DOHH2 (cell line): Measurements from ENCODE around the gene ARHGDIA.

Experiments used
- H3F3A ChIP-seq: fragments of 200-600 bp; sonication (generic), shearing (Covaris generic); 2 replicates; pipeline ENCODE4 v1.6.0; 2016; ENCODE audit warnings: antibody characterized with exemption, mild to moderate bottlenecking; ENCODE audit not compliant: control insufficient read depth, insufficient read depth
- H3K27ac ChIP-seq: fragments of 200-600 bp; sonication (generic); 2 replicates; pipeline ENCODE4 v1.5.1; 2014; ENCODE audit warnings: low read depth, mild to moderate bottlenecking, low read length, moderate library complexity
- H3K27me3 ChIP-seq: fragments of 200-600 bp; sonication (generic); 2 replicates; pipeline ENCODE4 v1.6.1; 2014; ENCODE audit warnings: mild to moderate bottlenecking, low read length, mixed read lengths; ENCODE audit not compliant: control insufficient read depth
- H3K36me3 ChIP-seq: fragments of 200-600 bp; sonication (generic); 2 replicates; pipeline ENCODE4 v1.6.1; 2014; ENCODE audit warnings: mild to moderate bottlenecking, low read length, moderate library complexity, mixed read lengths; ENCODE audit not compliant: control insufficient read depth
- H3K4me1 ChIP-seq: fragments of 200-600 bp; sonication (generic); 2 replicates; pipeline ENCODE4 v1.6.1; 2014; ENCODE audit warnings: mild to moderate bottlenecking, low read length, mixed read lengths; ENCODE audit not compliant: control insufficient read depth
- H3K4me2 ChIP-seq: fragments of 200-600 bp; sonication (generic); 2 replicates; pipeline ENCODE4 v1.6.0; 2014; ENCODE audit warnings: mild to moderate bottlenecking, low read length, moderate library complexity
- H3K4me3 ChIP-seq: fragments of 200-600 bp; sonication (generic); 2 replicates; pipeline ENCODE4 v1.5.1; 2014; ENCODE audit warnings: mild to moderate bottlenecking, low read length, mixed read lengths
- H3K79me2 ChIP-seq: fragments of 200-600 bp; sonication (generic); 2 replicates; pipeline ENCODE4 v1.6.1; 2014; ENCODE audit warnings: mild to moderate bottlenecking, low read length, mixed read lengths; ENCODE audit not compliant: control insufficient read depth
- H3K9me2 ChIP-seq: fragments of 200-600 bp; sonication (generic); replicated peaks from 2 replicates; pipeline ENCODE4 v1.6.1; 2014; ENCODE audit warnings: mild to moderate bottlenecking, low read length, mixed read lengths; ENCODE audit not compliant: control insufficient read depth
- H3K9me3 ChIP-seq: fragments of 200-600 bp; sonication (generic); 2 replicates; pipeline ENCODE4 v1.6.1; 2014; ENCODE audit warnings: antibody characterized with exemption, low read length, mixed read lengths; ENCODE audit not compliant: control insufficient read depth, insufficient read depth
- H4K20me1 ChIP-seq: fragments of 200-600 bp; sonication (generic); 2 replicates; pipeline ENCODE4 v1.6.0; 2014; ENCODE audit warnings: low read depth, mild to moderate bottlenecking, antibody characterized with exemption, low read length, moderate library complexity; ENCODE audit not compliant: control insufficient read depth, insufficient read depth
- EZH2phosphoT487 ChIP-seq: fragments of 200-600 bp; sonication (generic); IDR thresholded peaks from 2 replicates; pipeline ENCODE4 v1.6.1; 2017; ENCODE audit warnings: borderline replicate concordance, mild to moderate bottlenecking, antibody characterized with exemption, low read length, moderate library complexity, mixed read lengths
- TF ChIP-seq, protein P1 (sequence below): fragments of 200-600 bp; sonication (generic); IDR thresholded peaks from one replicate; pipeline ENCODE4 v1.5.1; 2014; ENCODE audit warnings: antibody characterized with exemption, mild to moderate bottlenecking, low read depth, low read length; ENCODE audit not compliant: poor library complexity, severe bottlenecking

Gene ARHGDIA

DNA sequence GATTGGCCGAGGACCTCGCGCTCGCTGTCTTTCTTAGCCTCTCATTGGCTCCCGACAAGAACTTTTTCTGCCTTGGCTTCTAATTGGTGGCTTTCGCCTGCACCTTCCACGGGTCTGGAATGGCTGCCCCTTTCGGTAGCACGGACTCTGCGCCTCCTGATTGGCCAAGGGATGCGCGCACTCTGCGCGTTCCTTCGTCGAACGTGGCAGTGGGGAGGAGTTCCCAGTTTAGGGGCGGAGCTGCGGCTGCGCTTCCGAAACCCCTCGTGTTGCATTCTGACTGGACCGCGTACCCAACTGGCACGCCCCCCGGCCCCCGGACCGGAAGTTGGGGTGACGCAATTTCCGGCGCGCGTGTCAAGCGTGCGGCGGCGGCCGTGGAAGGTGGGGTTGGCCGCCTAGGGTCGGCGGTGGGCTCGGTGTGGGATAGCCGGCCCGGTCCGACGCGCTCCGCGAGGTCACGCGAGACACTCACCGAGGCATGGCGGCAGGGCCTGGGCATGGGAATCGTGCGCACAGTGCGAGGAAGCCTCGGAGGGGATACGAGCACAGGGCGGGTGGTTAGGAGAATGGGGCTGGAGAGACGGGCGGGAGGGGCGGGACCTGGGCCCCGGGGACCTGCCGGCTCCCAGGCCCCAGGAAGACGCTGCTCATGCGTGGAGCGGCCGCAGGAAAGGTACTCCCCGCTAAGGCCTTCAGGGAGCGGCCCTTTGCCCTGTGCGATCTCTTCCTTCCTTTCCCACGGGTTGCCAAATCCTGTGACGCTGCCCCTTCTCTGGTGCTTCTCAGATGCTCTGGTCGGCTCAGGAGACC, 10.2 kb downstream of the ARHGDIA start:
- TF ChIP-seq, protein P1, sequence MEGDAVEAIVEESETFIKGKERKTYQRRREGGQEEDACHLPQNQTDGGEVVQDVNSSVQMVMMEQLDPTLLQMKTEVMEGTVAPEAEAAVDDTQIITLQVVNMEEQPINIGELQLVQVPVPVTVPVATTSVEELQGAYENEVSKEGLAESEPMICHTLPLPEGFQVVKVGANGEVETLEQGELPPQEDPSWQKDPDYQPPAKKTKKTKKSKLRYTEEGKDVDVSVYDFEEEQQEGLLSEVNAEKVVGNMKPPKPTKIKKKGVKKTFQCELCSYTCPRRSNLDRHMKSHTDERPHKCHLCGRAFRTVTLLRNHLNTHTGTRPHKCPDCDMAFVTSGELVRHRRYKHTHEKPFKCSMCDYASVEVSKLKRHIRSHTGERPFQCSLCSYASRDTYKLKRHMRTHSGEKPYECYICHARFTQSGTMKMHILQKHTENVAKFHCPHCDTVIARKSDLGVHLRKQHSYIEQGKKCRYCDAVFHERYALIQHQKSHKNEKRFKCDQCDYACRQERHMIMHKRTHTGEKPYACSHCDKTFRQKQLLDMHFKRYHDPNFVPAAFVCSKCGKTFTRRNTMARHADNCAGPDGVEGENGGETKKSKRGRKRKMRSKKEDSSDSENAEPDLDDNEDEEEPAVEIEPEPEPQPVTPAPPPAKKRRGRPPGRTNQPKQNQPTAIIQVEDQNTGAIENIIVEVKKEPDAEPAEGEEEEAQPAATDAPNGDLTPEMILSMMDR: no peak
- no peak; the same call in 1 of the 2 replicates for TF ChIP-seq EZH2phosphoT487
- H4K20me1 ChIP-seq: peaks cover 24% of the 10 kb centered on the region
- peaks cover 36% of the 10 kb centered on the region for H3K4me1 ChIP-seq
- peak overlapping the region; percentile 87 for H3K4me3 ChIP-seq
- peak overlapping the region; percentile 78 for H3K4me2 ChIP-seq
- no peaks in the 10 kb centered on the region for H3K9me3 ChIP-seq
- H3K9me2 ChIP-seq: no peaks in the 10 kb centered on the region
- H3K36me3 ChIP-seq: peaks cover 77% of the 10 kb centered on the region
- H3K79me2 ChIP-seq: peaks cover 85% of the 10 kb centered on the region
- H3K27me3 ChIP-seq: no peaks in the 10 kb centered on the region
- peak overlapping the region; percentile 55 for H3K27ac ChIP-seq
- peaks cover 3% of the 10 kb centered on the region; the same call in 1 of the 2 replicates for H3F3A ChIP-seq

DNA sequence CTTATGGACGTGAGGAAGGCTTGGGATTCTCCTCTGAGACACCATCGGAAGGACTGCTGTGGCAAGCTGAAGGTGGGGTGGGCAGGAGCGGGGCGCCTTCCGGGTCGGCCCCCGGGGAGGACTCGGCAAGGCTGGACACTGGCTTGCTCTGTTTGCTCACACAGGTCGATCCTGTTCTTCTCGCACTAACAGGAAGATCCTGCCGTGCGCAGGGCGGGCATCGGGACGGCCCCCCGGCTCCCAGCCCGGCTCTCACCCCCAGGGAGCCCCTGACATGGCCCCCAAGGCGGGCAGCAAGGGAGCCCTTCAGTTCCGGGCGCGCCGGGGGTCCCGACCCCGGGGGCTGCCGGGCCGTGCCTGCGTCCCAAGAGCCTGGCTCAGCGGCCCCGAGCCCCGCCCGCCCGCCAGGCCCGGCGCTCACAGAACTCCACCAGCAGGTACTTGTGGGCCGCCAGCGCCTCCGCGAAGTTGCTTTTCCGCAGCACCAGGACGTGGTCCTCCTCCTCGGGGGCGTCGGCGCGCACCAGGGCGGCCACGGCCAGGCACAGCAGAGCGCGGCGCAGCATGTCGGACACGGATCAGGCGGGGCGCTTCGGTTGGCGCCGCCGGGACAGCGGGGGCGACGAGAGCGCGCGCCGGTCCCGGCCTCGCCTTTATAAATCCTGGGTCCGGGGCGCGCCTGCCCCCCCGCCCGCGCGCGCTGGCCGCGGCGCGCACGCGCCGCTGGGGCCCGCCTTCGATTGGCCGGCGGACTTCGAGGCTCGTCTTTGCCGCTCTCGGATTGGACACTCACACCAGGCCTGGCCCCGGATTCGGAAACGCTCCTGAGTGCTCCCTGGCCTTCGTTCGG, 11.0 kb downstream of the ARHGDIA start, which contains the start of gene P4HB:
Gene P4HB, minus strand, starts transcription at position 630 of the 850 bp plus-strand sequence. Its CDS starts 64 bp downstream, at position 566.
- peak within 1 kb of the TSS; percentile 88 for H3K4me3 ChIP-seq
- peaks cover 35% of the 10 kb centered on the region for H3K4me1 ChIP-seq
- H3K27ac ChIP-seq: peak within 1 kb of the TSS; percentile 55
- H3K9me3 ChIP-seq: no peaks in the 10 kb centered on the region
- no peaks in the 10 kb centered on the region for H3K27me3 ChIP-seq
- no peak for TF ChIP-seq EZH2phosphoT487
- TF ChIP-seq, protein P1: no peak
- H3K4me2 ChIP-seq: peak within 1 kb of the TSS; percentile 97
- peaks cover 77% of the 10 kb centered on the region for H3K36me3 ChIP-seq
- peaks cover 89% of the 10 kb centered on the region for H3K79me2 ChIP-seq
- H3K9me2 ChIP-seq: no peaks in the 10 kb centered on the region
- peaks cover 26% of the 10 kb centered on the region for H4K20me1 ChIP-seq
- peaks cover 1% of the 10 kb centered on the region; the same call in 1 of the 2 replicates for H3F3A ChIP-seq

- Histone ChIP-seq H3K4me1 (peaks cover 35% of the 10 kb centered on the region), H3K9me3 (no peaks in the 10 kb centered on the region), H3K27ac (no peak overlapping the region), H3K36me3 (peaks cover 83% of the 10 kb centered on the region), H3F3A (no peaks in the 10 kb centered on the region), H3K9me2 (no peaks in the 10 kb centered on the region), H3K27me3 (no peaks in the 10 kb centered on the region), H4K20me1 (peaks cover 28% of the 10 kb centered on the region), H3K4me2 (peak overlapping the region; percentile 97), H3K79me2 (peaks cover 93% of the 10 kb centered on the region), H3K4me3 (peak overlapping the region; percentile 88)
- TF ChIP-seq EZH2phosphoT487: no peak
- TF ChIP-seq, protein P1: no peak
These were observed 11.9 kb downstream of the ARHGDIA start for GRCh38 chr17:81858967-81859905.
